ENCODE measurements around the gene GSG1L. TPM values are rescaled to one million over a fixed set of nuclear protein-coding genes. Genes with fewer than 3 reads are reported as not detected.

Gene GSG1L
- total RNA-seq, 1 experiment from 2014 or later = not detected

GRCh38 chr16:27870116-27870798 is 193.3 kb downstream of the GSG1L start:
- no peak overlapping the region for H3K4me2 ChIP-seq
- ChIA-PET POLR2A (ENCODE audit: unreplicated experiment) (no interaction called here), CTCF (no interaction called here)
- H3K4me1 ChIP-seq (replicated peaks; ENCODE audit: insufficient read depth) = no peaks in the 10 kb centered on the region
- no peaks in the 10 kb centered on the region for H4K20me1 ChIP-seq (ENCODE audit: insufficient read depth)
- H2AFZ ChIP-seq = no peak overlapping the region
- no peak for DNase-seq
- no peak overlapping the region for H3K27ac ChIP-seq
- peaks cover 36% of the 10 kb centered on the region for H3K27me3 ChIP-seq (ENCODE audit: insufficient read depth, low read depth)
- TF ChIP-seq EZH2 (IDR thresholded peaks at IDR 0.05; ENCODE audit: low read depth) (no peak), CTCF (conservative IDR thresholded peaks at IDR 0.05) (no peak)
- BruUV-seq (replicated peaks) = no TSS peak
- intact Hi-C loops (cut with micrococcal nuclease; ENCODE audit: unreplicated experiment) = no loop called here
- H3K9me3 ChIP-seq (ENCODE audit: insufficient read depth, low read depth) = peaks cover 9% of the 10 kb centered on the region; the same call in 1 of the 2 replicates
- no peaks in the 10 kb centered on the region for H3K79me2 ChIP-seq (ENCODE audit: low read depth)
- H3K4me3 ChIP-seq = no peak overlapping the region
- no peaks in the 10 kb centered on the region for H3K9me2 ChIP-seq (ENCODE audit: insufficient read depth)
- no peaks in the 10 kb centered on the region for H3F3A ChIP-seq (ENCODE audit: insufficient read depth, low read depth)
- no peaks in the 10 kb centered on the region for H3K36me3 ChIP-seq (ENCODE audit: low read depth)

- intact Hi-C loops (cut with micrococcal nuclease; ENCODE audit: unreplicated experiment) = no loop called here
- H3K4me3 ChIP-seq = no peak overlapping the region
- H3K79me2 ChIP-seq (ENCODE audit: low read depth) = no peaks in the 10 kb centered on the region
- no peaks in the 10 kb centered on the region for H3K4me1 ChIP-seq (replicated peaks; ENCODE audit: insufficient read depth)
- no TSS peak for BruUV-seq (replicated peaks)
- no peak overlapping the region for H3K4me2 ChIP-seq
- H3F3A ChIP-seq (ENCODE audit: insufficient read depth, low read depth) = no peaks in the 10 kb centered on the region
- peaks cover 9% of the 10 kb centered on the region; the same call in 1 of the 2 replicates for H3K9me3 ChIP-seq (ENCODE audit: insufficient read depth, low read depth)
- peaks cover 36% of the 10 kb centered on the region for H3K27me3 ChIP-seq (ENCODE audit: insufficient read depth, low read depth)
- H3K9me2 ChIP-seq (ENCODE audit: insufficient read depth) = no peaks in the 10 kb centered on the region
- H3K36me3 ChIP-seq (ENCODE audit: low read depth) = no peaks in the 10 kb centered on the region
- no peak overlapping the region for H2AFZ ChIP-seq
- no peak for DNase-seq
- H3K27ac ChIP-seq = no peak overlapping the region
- POLR2A ChIA-PET (ENCODE audit: unreplicated experiment) = no interaction called here
- no peaks in the 10 kb centered on the region for H4K20me1 ChIP-seq (ENCODE audit: insufficient read depth)
- CTCF ChIA-PET = no interaction called here
- TF ChIP-seq EZH2 (IDR thresholded peaks at IDR 0.05; ENCODE audit: low read depth) (no peak), CTCF (conservative IDR thresholded peaks at IDR 0.05) (no peak)
These were observed 194.1 kb downstream of the GSG1L start for GRCh38 chr16:27869411-27869810.

GRCh38 chr16:27868180-27868579 is 195.3 kb downstream of the GSG1L start:
- no peaks in the 10 kb centered on the region for H3K79me2 ChIP-seq (ENCODE audit: low read depth)
- DNase-seq = no peak
- no peak overlapping the region for H3K4me3 ChIP-seq
- no peak overlapping the region for H3K4me2 ChIP-seq
- H3K4me1 ChIP-seq (replicated peaks; ENCODE audit: insufficient read depth) = no peaks in the 10 kb centered on the region
- intact Hi-C loops (cut with micrococcal nuclease; ENCODE audit: unreplicated experiment) = no loop called here
- ChIA-PET POLR2A (ENCODE audit: unreplicated experiment) (no interaction called here), CTCF (interaction anchor here (0.7 kb wide), 3 partner anchors 88 to 199 kb away, joined by 5 to 13 read pairs (median 9); no protein-coding TSS in a partner anchor)
- no TSS peak for BruUV-seq (replicated peaks)
- H4K20me1 ChIP-seq (ENCODE audit: insufficient read depth) = no peaks in the 10 kb centered on the region
- TF ChIP-seq EZH2 (IDR thresholded peaks at IDR 0.05; ENCODE audit: low read depth) = no peak
- no peak for TF ChIP-seq CTCF (conservative IDR thresholded peaks at IDR 0.05)
- no peak overlapping the region for H3K27ac ChIP-seq
- no peak overlapping the region for H2AFZ ChIP-seq
- 0 out of 2 replicates have a peak, but pooled peaks cover 5% of the 10 kb centered on the region for H3K9me3 ChIP-seq (ENCODE audit: insufficient read depth, low read depth)
- H3K27me3 ChIP-seq (ENCODE audit: insufficient read depth, low read depth) = peaks cover 41% of the 10 kb centered on the region
- H3F3A ChIP-seq (ENCODE audit: insufficient read depth, low read depth) = no peaks in the 10 kb centered on the region
- H3K9me2 ChIP-seq (ENCODE audit: insufficient read depth) = no peaks in the 10 kb centered on the region
- no peaks in the 10 kb centered on the region for H3K36me3 ChIP-seq (ENCODE audit: low read depth)

All from PC-9 (cell line).